Fibroblast of mammary gland (primary cell): ENCODE results near the gene SCRT2.

Experiments used
- DNase-seq: peaks from one replicate; pipeline ENCODE4 v3.0.0-alpha.2; 2010; ENCODE audit warnings: low read depth
- H3K4me3 ChIP-seq: 2 replicates; pipeline ENCODE4 v1.5.1; 2011; ENCODE audit warnings: low read depth, mild to moderate bottlenecking, low read length, moderate library complexity; ENCODE audit not compliant: control insufficient read depth
- TF ChIP-seq, protein P1 (sequence below): conservative IDR thresholded peaks from 2 replicates; pipeline ENCODE4 v1.5.1; 2011; ENCODE audit warnings: low read depth, low read length, inconsistent platforms; ENCODE audit not compliant: control insufficient read depth, insufficient read depth

Gene SCRT2

GRCh38 chr20:708956-709355 lies 33.4 kb upstream of the SCRT2 start:
- no peak for DNase-seq
- TF ChIP-seq, protein P1, sequence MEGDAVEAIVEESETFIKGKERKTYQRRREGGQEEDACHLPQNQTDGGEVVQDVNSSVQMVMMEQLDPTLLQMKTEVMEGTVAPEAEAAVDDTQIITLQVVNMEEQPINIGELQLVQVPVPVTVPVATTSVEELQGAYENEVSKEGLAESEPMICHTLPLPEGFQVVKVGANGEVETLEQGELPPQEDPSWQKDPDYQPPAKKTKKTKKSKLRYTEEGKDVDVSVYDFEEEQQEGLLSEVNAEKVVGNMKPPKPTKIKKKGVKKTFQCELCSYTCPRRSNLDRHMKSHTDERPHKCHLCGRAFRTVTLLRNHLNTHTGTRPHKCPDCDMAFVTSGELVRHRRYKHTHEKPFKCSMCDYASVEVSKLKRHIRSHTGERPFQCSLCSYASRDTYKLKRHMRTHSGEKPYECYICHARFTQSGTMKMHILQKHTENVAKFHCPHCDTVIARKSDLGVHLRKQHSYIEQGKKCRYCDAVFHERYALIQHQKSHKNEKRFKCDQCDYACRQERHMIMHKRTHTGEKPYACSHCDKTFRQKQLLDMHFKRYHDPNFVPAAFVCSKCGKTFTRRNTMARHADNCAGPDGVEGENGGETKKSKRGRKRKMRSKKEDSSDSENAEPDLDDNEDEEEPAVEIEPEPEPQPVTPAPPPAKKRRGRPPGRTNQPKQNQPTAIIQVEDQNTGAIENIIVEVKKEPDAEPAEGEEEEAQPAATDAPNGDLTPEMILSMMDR, result no peak
- H3K4me3 ChIP-seq, result no peak overlapping the region

DNA sequence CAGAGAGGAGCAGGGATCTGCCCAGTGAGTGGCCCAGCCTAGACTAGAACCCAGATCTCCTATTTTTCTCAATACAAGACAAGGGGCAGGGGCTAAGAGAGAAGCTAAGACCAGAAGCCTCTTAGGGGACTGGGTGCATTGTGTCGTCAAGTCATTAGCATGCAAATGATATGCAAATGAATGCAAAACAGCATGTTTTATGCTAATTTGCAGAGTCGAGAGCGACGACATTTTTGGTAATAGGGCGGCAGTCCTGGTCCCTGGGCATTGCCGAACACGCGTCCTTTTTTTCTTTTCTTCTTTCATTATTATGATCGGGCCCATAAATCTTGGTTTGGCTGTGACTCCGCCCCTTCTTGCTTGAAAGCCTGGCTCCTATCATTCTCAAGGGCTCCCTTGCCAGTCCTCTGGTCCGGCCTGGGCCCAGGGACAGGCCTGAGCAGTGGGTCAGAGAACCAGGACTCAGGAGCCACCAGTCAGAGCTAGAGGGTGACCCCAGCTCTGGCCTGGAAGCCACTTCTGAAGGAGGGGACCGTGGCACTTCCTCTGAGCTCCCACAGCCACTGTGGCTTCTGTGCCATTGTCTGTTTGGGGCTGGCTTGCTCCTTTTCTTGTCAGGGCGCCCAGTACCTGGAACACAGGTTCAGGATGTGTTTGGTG lies 32.0 kb upstream of the SCRT2 start:
- no peak overlapping the region for H3K4me3 ChIP-seq
- DNase-seq, result no peak
- TF ChIP-seq, protein P1, result no peak

DNA sequence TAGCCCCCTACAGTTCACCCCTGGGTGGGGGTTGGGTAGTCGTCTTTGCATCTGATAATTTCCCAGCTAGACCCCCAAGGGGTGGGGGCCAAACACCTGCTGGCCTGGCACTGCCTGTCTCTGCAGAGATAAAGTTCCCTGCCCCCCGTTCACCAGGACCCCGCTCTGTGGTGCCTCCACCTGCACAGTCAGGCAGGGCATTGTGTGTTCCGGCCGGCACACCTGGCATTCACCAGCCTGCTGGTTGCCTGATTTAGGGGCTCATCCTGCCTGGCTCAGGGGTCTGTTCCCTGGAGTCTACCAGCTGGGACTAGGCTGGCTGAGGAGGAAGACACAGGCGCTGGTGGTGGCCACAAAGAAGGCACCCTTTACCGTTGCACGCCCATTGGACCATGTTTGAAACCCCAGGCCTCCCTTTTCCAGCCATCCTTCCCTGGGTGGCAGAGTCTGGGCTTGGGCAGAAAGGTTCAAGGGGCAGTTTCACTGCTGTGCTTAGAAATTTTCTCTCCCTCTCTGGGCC lies 30.8 kb upstream of the SCRT2 start:
- DNase-seq, result no peak
- TF ChIP-seq, protein P1, result no peak
- no peak overlapping the region for H3K4me3 ChIP-seq

DNA sequence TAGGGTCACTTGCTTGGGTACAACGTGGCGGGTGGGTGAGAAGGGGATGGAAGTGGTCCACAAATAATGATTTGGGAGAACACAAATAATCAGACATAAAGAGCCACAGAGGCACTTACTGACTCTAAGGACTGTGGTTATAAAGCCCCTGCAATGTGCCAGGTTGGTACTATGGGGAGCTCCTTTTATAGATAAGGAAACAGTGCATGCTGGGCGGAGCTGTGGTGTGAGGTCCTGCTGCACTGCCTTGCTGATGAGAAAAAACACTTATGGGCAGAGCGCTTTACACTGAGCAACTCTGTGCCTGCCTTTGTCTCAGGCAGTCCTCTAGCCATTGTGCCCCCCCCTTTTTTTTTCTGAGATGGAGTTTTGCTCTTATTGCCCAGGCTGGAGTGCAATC lies 29.1 kb upstream of the SCRT2 start:
- DNase-seq, result no peak
- TF ChIP-seq, protein P1, result no peak
- H3K4me3 ChIP-seq, result no peak overlapping the region

- DNase-seq, result no peak
- TF ChIP-seq, protein P1, result no peak
Measured at GRCh38 chr20:703426-703825, 27.8 kb upstream of the SCRT2 start.

GRCh38 chr20:703006-703405 lies 27.4 kb upstream of the SCRT2 start:
- TF ChIP-seq, protein P1, result no peak
- H3K4me3 ChIP-seq, result no peak overlapping the region
- DNase-seq, result no peak

More at GRCh38 chr20:703426-703825, 27.8 kb upstream of the SCRT2 start:
- no peak overlapping the region for H3K4me3 ChIP-seq
